K562 (cell line): Measurements from ENCODE around the gene SPZ1.

ENCODE experiments used
- ADNP ChIP-seq: fragments of 200-800 bp; sonication (Bioruptor generic); IDR thresholded peaks from 2 replicates; pipeline ENCODE4 v1.6.1; 2016; ENCODE audit warnings: missing genetic modification characterization, missing compliant biosample characterization
- NFRKB ChIP-seq: fragments of 450-650 bp; IDR thresholded peaks from 2 replicates; pipeline ENCODE4 v1.6.1; 2016; ENCODE audit warnings: low read depth
- NFYB ChIP-seq: IDR thresholded peaks from 2 replicates; pipeline ENCODE4 v1.6.1; 2011; ENCODE audit warnings: mild to moderate bottlenecking, moderate library complexity; ENCODE audit not compliant: insufficient read length; ENCODE audit errors: extremely low read depth
- PATZ1 ChIP-seq: fragments of 250-450 bp; sonication (Bioruptor Pico); IDR thresholded peaks from 2 replicates; pipeline ENCODE4 v1.5.0; 2020; ENCODE audit warnings: mild to moderate bottlenecking, borderline replicate concordance
- SMARCA5 ChIP-seq: fragments of 450-650 bp; IDR thresholded peaks from 2 replicates; pipeline ENCODE4 v1.6.1; 2016
- SP2 ChIP-seq: IDR thresholded peaks from 2 replicates; pipeline ENCODE4 v1.6.1; 2011; ENCODE audit warnings: mild to moderate bottlenecking, low read depth, low read length, moderate library complexity; ENCODE audit not compliant: poor library complexity, severe bottlenecking; ENCODE audit errors: extremely low read depth
- ZBTB43 ChIP-seq: sonication (generic); formaldehyde crosslinking; IDR thresholded peaks from 2 replicates; pipeline ENCODE4 v1.8.0; 2023; ENCODE audit warnings: mild to moderate bottlenecking, missing genetic modification reagents
- ZNF639 ChIP-seq, 2 experiments: fragments of 200-800 bp in 1 of 2; sonication (Bioruptor generic) in 1 of 2; sonication (generic) in 1 of 2; formaldehyde crosslinking in 1 of 2; IDR thresholded peaks in 1 of 2; conservative IDR thresholded peaks in 1 of 2; 2 replicates each; pipeline versions ENCODE4 v1.5.0 to v1.6.1; 2016 to 2020; ENCODE audit warnings: missing compliant biosample characterization in 1 of 2, missing genetic modification characterization in 1 of 2, missing genetic modification reagents in 1 of 2

- TF ChIP-seq SMARCA5 (no peak), ADNP (tag) (no peak), SP2 (no peak), NFYB (no peak), ZNF639 (CRISPR knock-in tag; conservative IDR thresholded peaks at IDR 0.05 in 1 of 2, IDR thresholded peaks at IDR 0.05 in 1 of 2) (no peak), NFRKB (no peak), ZBTB43 (CRISPR knock-in tag) (no peak), PATZ1 (no peak)
Observed at GRCh38 chr5:80302636-80303035, 17.2 kb upstream of the SPZ1 start.
